ENCODE results near the gene TLX1. TPM values are rescaled to one million over a fixed set of nuclear protein-coding genes. Genes with fewer than 3 reads are reported as not detected.

Gene TLX1
- total RNA-seq, 4 donors from 2014 or later: not detected

GRCh38 chr10:101120884-101121653 is 10.0 kb upstream of the TLX1 start:
- no peak overlapping the region for H3K27ac ChIP-seq
- no peak for ATAC-seq

GRCh38 chr10:101121654-101122031 is 9.5 kb upstream of the TLX1 start:
- intact Hi-C loops (cut with DNase I; ENCODE audit: low total_unique reads): no loop called here
- H3K27me3 ChIP-seq: peaks cover 63 to 72% (median 64%) of the 10 kb centered on the region in 3 donors

More at GRCh38 chr10:101120884-101121653, 10.0 kb upstream of the TLX1 start:
- DNase-seq: no peak
- TF ChIP-seq POLR2A (IDR thresholded peaks at IDR 0.05) (no peak), CTCF (IDR thresholded peaks at IDR 0.05 in 4 of 5, conservative IDR thresholded peaks at IDR 0.05 in 1 of 5) (no peak)
- intact Hi-C loops (cut with DNase I; ENCODE audit: low total_unique reads) (no loop called here), in situ Hi-C loops (cut with MboI; ENCODE audit: low sequenced_read_pairs in 4 of 4) (no loop called here)
- Histone ChIP-seq H3K36me3 (no peaks in the 10 kb centered on the region), H3K4me3 (peak overlapping the region; percentile 54 to 67 (median 58)), H3K9me3 (no peaks in the 10 kb centered on the region), H3K27me3 (peaks cover 59 to 66% (median 60%) of the 10 kb centered on the region in 3 donors), H3K4me1 (peaks cover 11 to 16% of the 10 kb centered on the region in 2 donors)

GRCh38 chr10:101122270-101123084 is 8.6 kb upstream of the TLX1 start:
- Histone ChIP-seq H3K27ac (no peak overlapping the region), H3K27me3 (peaks cover 65 to 80% (median 70%) of the 10 kb centered on the region in 3 donors), H3K36me3 (no peaks in the 10 kb centered on the region), H3K4me1 (peaks cover 11 to 16% of the 10 kb centered on the region in 2 donors), H3K4me3 (peak overlapping the region in 3 of 4 donors; percentile 33 to 53 (median 40)), H3K9me3 (no peaks in the 10 kb centered on the region)
- intact Hi-C loops (cut with DNase I; ENCODE audit: low total_unique reads) (no loop called here), in situ Hi-C loops (cut with MboI; ENCODE audit: low sequenced_read_pairs in 4 of 4) (no loop called here)
- no peak for DNase-seq
- ATAC-seq: no peak
- TF ChIP-seq POLR2A (IDR thresholded peaks at IDR 0.05) (no peak), CTCF (IDR thresholded peaks at IDR 0.05 in 4 of 5, conservative IDR thresholded peaks at IDR 0.05 in 1 of 5) (no peak)

More at GRCh38 chr10:101121654-101122031, 9.5 kb upstream of the TLX1 start:
- in situ Hi-C loops (cut with MboI; ENCODE audit: low sequenced_read_pairs in 4 of 4): no loop called here
- H3K9me3 ChIP-seq: no peaks in the 10 kb centered on the region
- no peaks in the 10 kb centered on the region for H3K36me3 ChIP-seq
- peak overlapping the region; percentile 54 to 67 (median 58) for H3K4me3 ChIP-seq
- TF ChIP-seq POLR2A (IDR thresholded peaks at IDR 0.05) (no peak), CTCF (IDR thresholded peaks at IDR 0.05 in 4 of 5, conservative IDR thresholded peaks at IDR 0.05 in 1 of 5) (no peak)
- peaks cover 11 to 16% of the 10 kb centered on the region in 2 donors for H3K4me1 ChIP-seq
- no peak for DNase-seq
- ATAC-seq: no peak
- no peak overlapping the region for H3K27ac ChIP-seq

- Histone ChIP-seq H3K4me3 (peak overlapping the region; percentile 29 to 53 (median 36)), H3K27ac (no peak overlapping the region), H3K9me3 (no peaks in the 10 kb centered on the region), H3K36me3 (no peaks in the 10 kb centered on the region), H3K27me3 (peaks cover 69 to 83% (median 70%) of the 10 kb centered on the region in 3 donors), H3K4me1 (peaks cover 11 to 16% of the 10 kb centered on the region in 2 donors)
- DNase-seq: no peak
- in situ Hi-C loops (cut with MboI; ENCODE audit: low sequenced_read_pairs in 4 of 4) (no loop called here), intact Hi-C loops (cut with DNase I; ENCODE audit: low total_unique reads) (no loop called here)
- TF ChIP-seq CTCF (IDR thresholded peaks at IDR 0.05 in 4 of 5, conservative IDR thresholded peaks at IDR 0.05 in 1 of 5) (no peak), POLR2A (IDR thresholded peaks at IDR 0.05) (no peak)
- peak in 1 of 2 donors; percentile 30 for ATAC-seq
Measured at GRCh38 chr10:101123085-101123814, 7.8 kb upstream of the TLX1 start.
